H9 (cell line): ENCODE results near the gene APOBR. TPM values are rescaled to one million over a fixed set of nuclear protein-coding genes. Genes with fewer than 3 reads are reported as not detected.

ENCODE experiments used
- DNase-seq: peaks from one replicate; pipeline ENCODE4 v3.0.0-alpha.2; 2017
- H2AFZ ChIP-seq: one replicate; pipeline ENCODE4 v1.6.1; 2013; ENCODE audit warnings: mild to moderate bottlenecking, low read length, control low read depth, moderate library complexity
- H2AK5ac ChIP-seq: 2 replicates; pipeline ENCODE4 v1.6.1; 2013; ENCODE audit warnings: low read length, control low read depth, mixed read lengths; ENCODE audit not compliant: insufficient read length
- H2BK120ac ChIP-seq: one replicate; pipeline ENCODE4 v1.6.1; 2013; ENCODE audit warnings: low read depth, mild to moderate bottlenecking, low read length, control low read depth, inconsistent platforms; ENCODE audit not compliant: poor library complexity, severe bottlenecking
- H2BK12ac ChIP-seq: 2 replicates; pipeline ENCODE4 v1.6.1; 2013; ENCODE audit warnings: low read length, control low read depth, mixed read lengths, low read depth; ENCODE audit not compliant: insufficient read length
- H2BK15ac ChIP-seq: 2 replicates; pipeline ENCODE4 v1.6.1; 2013; ENCODE audit warnings: low read depth, low read length, control low read depth
- H2BK20ac ChIP-seq: one replicate; pipeline ENCODE4 v1.6.1; 2013; ENCODE audit warnings: low read depth, mild to moderate bottlenecking, low read length, control low read depth, inconsistent platforms; ENCODE audit not compliant: poor library complexity, severe bottlenecking
- H2BK5ac ChIP-seq: 2 replicates; pipeline ENCODE4 v1.6.1; 2013; ENCODE audit warnings: low read length, control low read depth, mixed read lengths; ENCODE audit not compliant: insufficient read length
- H3K14ac ChIP-seq: 2 replicates; pipeline ENCODE4 v1.6.1; 2013; ENCODE audit warnings: low read length, control low read depth; ENCODE audit not compliant: insufficient read depth
- H3K18ac ChIP-seq: 2 replicates; pipeline ENCODE4 v1.6.1; 2013; ENCODE audit warnings: low read depth, mild to moderate bottlenecking, mixed read lengths, low read length, control low read depth; ENCODE audit not compliant: insufficient read length
- H3K23ac ChIP-seq: 2 replicates; pipeline ENCODE4 v1.6.1; 2013; ENCODE audit warnings: low read length, control low read depth, mixed read lengths, low read depth; ENCODE audit not compliant: insufficient read length
- H3K23me2 ChIP-seq: 2 replicates; pipeline ENCODE4 v1.6.1; 2013; ENCODE audit warnings: low read depth, mild to moderate bottlenecking, mixed read lengths, low read length, control low read depth; ENCODE audit not compliant: insufficient read length, poor library complexity, severe bottlenecking
- H3K27ac ChIP-seq: 2 replicates; pipeline ENCODE4 v1.5.1; 2013; ENCODE audit warnings: low read length, control low read depth, mixed read lengths, low read depth; ENCODE audit not compliant: insufficient read length
- H3K27me3 ChIP-seq: 2 replicates; pipeline ENCODE4 v1.6.1; 2013; ENCODE audit warnings: low read length, control low read depth, inconsistent platforms; ENCODE audit not compliant: insufficient read depth
- H3K4ac ChIP-seq: 2 replicates; pipeline ENCODE4 v1.6.1; 2013; ENCODE audit warnings: low read depth, mild to moderate bottlenecking, control low read depth, inconsistent platforms, low read length, moderate library complexity
- H3K4me1 ChIP-seq: 2 replicates; pipeline ENCODE4 v1.6.1; 2013; ENCODE audit warnings: low read length, control low read depth, inconsistent platforms; ENCODE audit not compliant: insufficient read depth
- H3K4me2 ChIP-seq: 2 replicates; pipeline ENCODE4 v1.6.1; 2013; ENCODE audit warnings: low read length, control low read depth, mixed read lengths; ENCODE audit not compliant: insufficient read length, insufficient read depth
- H3K56ac ChIP-seq: 2 replicates; pipeline ENCODE4 v1.6.1; 2013; ENCODE audit warnings: low read depth, mild to moderate bottlenecking, mixed read lengths, low read length, control low read depth; ENCODE audit not compliant: insufficient read length
- H3K79me1 ChIP-seq: 2 replicates; pipeline ENCODE4 v1.6.1; 2013; ENCODE audit warnings: low read depth, mild to moderate bottlenecking, moderate library complexity, low read length, control low read depth, inconsistent platforms; ENCODE audit not compliant: insufficient read depth, poor library complexity, severe bottlenecking
- H3K79me2 ChIP-seq: 2 replicates; pipeline ENCODE4 v1.6.1; 2013; ENCODE audit warnings: low read length, control low read depth, inconsistent platforms; ENCODE audit not compliant: insufficient read depth
- H3K9ac ChIP-seq: 2 replicates; pipeline ENCODE4 v1.6.1; 2013; ENCODE audit warnings: low read length, control low read depth, mixed read lengths; ENCODE audit not compliant: insufficient read length; ENCODE audit errors: extremely low read depth
- H3K9me3 ChIP-seq: one replicate; pipeline ENCODE4 v1.6.1; 2013; ENCODE audit warnings: low read depth, low read length, inconsistent platforms; ENCODE audit not compliant: control insufficient read depth
- H3T11ph ChIP-seq: one replicate; pipeline ENCODE4 v1.6.1; 2013; ENCODE audit warnings: mild to moderate bottlenecking, low read length, control low read depth, inconsistent platforms
- H4K20me1 ChIP-seq: one replicate; pipeline ENCODE4 v1.6.1; 2013; ENCODE audit not compliant: control insufficient read depth, insufficient read length, insufficient read depth
- H4K5ac ChIP-seq: 2 replicates; pipeline ENCODE4 v1.6.1; 2013; ENCODE audit warnings: low read depth, mild to moderate bottlenecking, mixed read lengths, low read length, control low read depth; ENCODE audit not compliant: insufficient read length
- H4K8ac ChIP-seq: replicated peaks from 2 replicates; pipeline ENCODE4 v1.6.1; 2013; ENCODE audit warnings: low read length, control low read depth, mixed read lengths, low read depth; ENCODE audit not compliant: insufficient read length
- H4K91ac ChIP-seq: 2 replicates; pipeline ENCODE4 v1.6.1; 2013; ENCODE audit warnings: low read depth, mild to moderate bottlenecking, moderate library complexity, mixed read lengths, low read length, control low read depth; ENCODE audit not compliant: insufficient read length
- H3K27ac Mint-ChIP-seq, 3 experiments: 2 replicates in 2 of 3; 3 replicates in 1 of 3; pipeline ENCODE4 v1.8.0; 2020 to 2021; ENCODE audit warnings: mixed read lengths in 3 of 3, mild to moderate bottlenecking in 1 of 3, moderate library complexity in 1 of 3
- H3K27me3 Mint-ChIP-seq: 2 replicates; pipeline ENCODE4 v1.8.0; 2021; ENCODE audit warnings: low read depth, mild to moderate bottlenecking, moderate library complexity, mixed read lengths
- H3K36me3 Mint-ChIP-seq, 3 experiments: 2 replicates in 2 of 3; 3 replicates in 1 of 3; pipeline ENCODE4 v1.8.0; 2020 to 2021; ENCODE audit warnings: low read depth in 3 of 3, mixed read lengths in 3 of 3; ENCODE audit not compliant: insufficient read depth in 1 of 3
- H3K4me1 Mint-ChIP-seq, 2 experiments: 2 replicates each; pipeline ENCODE4 v1.8.0; 2020; ENCODE audit warnings: mixed read lengths in 2 of 2
- H3K4me3 Mint-ChIP-seq, 2 experiments: 2 replicates in 1 of 2; 3 replicates in 1 of 2; pipeline ENCODE4 v1.8.0; 2020 to 2021; ENCODE audit warnings: mild to moderate bottlenecking in 2 of 2, mixed read lengths in 2 of 2, moderate library complexity in 1 of 2
- H3K9me3 Mint-ChIP-seq, 2 experiments: 2 replicates in 1 of 2; 3 replicates in 1 of 2; pipeline ENCODE4 v1.8.0; 2020; ENCODE audit warnings: mild to moderate bottlenecking in 2 of 2, mixed read lengths in 2 of 2, moderate library complexity in 1 of 2
- CTCF ChIP-seq: fragments of 200-600 bp; sonication (generic); conservative IDR thresholded peaks from 3 replicates; pipeline ENCODE4 v1.8.0; 2021; ENCODE audit warnings: antibody characterized with exemption, mild to moderate bottlenecking
- WGBS: extraction: QIAGEN DNeasy Blood & Tissue Kit; methylation state at CpG from one replicate; pipeline ENCODE4 v1.1.7; 2013; ENCODE audit warnings: missing lambda C conversion rate, low lambda C conversion rate, mixed read lengths; ENCODE audit not compliant: insufficient read length; ENCODE audit errors: extremely low coverage; 5-methylcytosine and 5-hydroxymethylcytosine counted together
- total RNA-seq: library from RNA; stranded (reverse); gene quantifications from 2 replicates; pipeline ENCODE4 v1.2.1, GENCODE V29; 2021

The APOBR gene
- total RNA-seq, 1 experiment from 2014 or later = not detected

DNA sequence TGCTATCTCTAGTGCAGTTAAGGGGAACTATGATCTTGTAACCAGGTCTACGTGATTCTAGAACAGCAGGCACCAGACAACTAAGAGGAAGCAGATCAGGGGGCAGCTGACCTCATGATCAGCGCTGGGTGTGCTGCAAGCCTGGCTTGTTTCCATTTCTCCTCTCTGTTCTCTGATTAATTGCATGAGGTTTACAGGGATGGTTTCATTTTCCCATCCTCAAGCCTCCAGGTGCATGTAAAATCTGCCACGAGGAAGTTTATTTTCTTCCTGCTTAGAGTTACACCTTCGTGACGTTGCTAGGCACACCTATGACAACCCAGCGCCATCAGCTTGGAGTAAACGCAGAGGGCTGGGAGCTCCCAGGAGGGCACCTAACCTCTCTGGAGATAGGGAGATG is 48.6 kb downstream of the APOBR start:
- Histone ChIP-seq H3K4me1 (no peaks in the 10 kb centered on the region), H2AFZ (no peak overlapping the region), H3K18ac (no peak overlapping the region), H4K5ac (no peak overlapping the region), H3K9me3 (no peaks in the 10 kb centered on the region), H3K14ac (no peak overlapping the region), H2BK5ac (no peak overlapping the region), H3K79me1 (no peaks in the 10 kb centered on the region), H2BK120ac (no peak overlapping the region), H3K23ac (no peak overlapping the region), H4K8ac (no peak overlapping the region), H4K20me1 (no peaks in the 10 kb centered on the region), H3K56ac (no peak overlapping the region), H2AK5ac (no peak overlapping the region), H3K79me2 (no peaks in the 10 kb centered on the region), H2BK20ac (no peak overlapping the region), H2BK15ac (no peak overlapping the region), H3K9ac (no peak overlapping the region), H3K4ac (no peak overlapping the region), H3K23me2 (no peaks in the 10 kb centered on the region), H3K27ac (no peak overlapping the region), H2BK12ac (no peak overlapping the region), H4K91ac (no peak overlapping the region), H3T11ph (no peak overlapping the region), H3K27me3 (no peaks in the 10 kb centered on the region), H3K4me2 (no peak overlapping the region)
- Mint-ChIP-seq H3K36me3 (no peaks in the 10 kb centered on the region; a peak in 1 of 7 replicates), H3K27ac (no peak overlapping the region; a peak in 1 of 7 replicates), H3K4me1 (peaks cover 0 to 4% of the 10 kb centered on the region in 2 experiments; a peak in 3 of 4 replicates), H3K4me3 (no peak overlapping the region), H3K27me3 (peaks cover 4% of the 10 kb centered on the region), H3K9me3 (no peaks in the 10 kb centered on the region)
- WGBS = no CpG with 5 or more reads among the region's 7 CpGs
- no peak for DNase-seq
- TF ChIP-seq CTCF = no peak
